HG02610 (cell line): ENCODE data around the gene SLC7A4.
A peak's percentile ranks its signal among the peaks of the same experiment; 100 is the strongest.

Source experiments
- ATAC-seq: cut with Tn5 transposase; IDR thresholded peaks from one replicate; pipeline ENCODE4 v1.9.1; 2021; ENCODE audit warnings: mild to moderate bottlenecking, moderate library complexity; ENCODE audit not compliant: unreplicated experiment

SLC7A4 gene

GRCh38 chr22:20989323-20990138 lies 42.8 kb downstream of the SLC7A4 start:
- no peak for ATAC-seq

- ATAC-seq: no peak
Measured at GRCh38 chr22:20988573-20989322, 43.6 kb downstream of the SLC7A4 start.

- ATAC-seq: no peak
Measured at GRCh38 chr22:20987375-20987774, 45.0 kb downstream of the SLC7A4 start.

GRCh38 chr22:20986365-20986764 lies 46.0 kb downstream of the SLC7A4 start:
- ATAC-seq: no peak

GRCh38 chr22:20985720-20986119 lies 46.6 kb downstream of the SLC7A4 start:
- no peak for ATAC-seq

- no peak for ATAC-seq
Measured at GRCh38 chr22:20983081-20983771, 49.1 kb downstream of the SLC7A4 start.

- ATAC-seq: no peak
Measured at GRCh38 chr22:20982563-20982882, 49.8 kb downstream of the SLC7A4 start.

- ATAC-seq: peak; percentile 75
Measured at GRCh38 chr22:20981787-20982562, 50.4 kb downstream of the SLC7A4 start, which contains the start of gene LZTR1. Gene LZTR1 (plus strand): TSS chr22:20982297. CDS start chr22:20982372, 75 bp downstream.

- ATAC-seq: no peak
Measured at GRCh38 chr22:20980938-20981722, 51.2 kb downstream of the SLC7A4 start.

- ATAC-seq: no peak
Measured at GRCh38 chr22:20980523-20980922, 51.8 kb downstream of the SLC7A4 start.

GRCh38 chr22:20979940-20980453 lies 52.4 kb downstream of the SLC7A4 start:
- no peak for ATAC-seq

GRCh38 chr22:20979243-20979809 lies 53.0 kb downstream of the SLC7A4 start:
- ATAC-seq: no peak
